PC-3 (cell line): ENCODE results near the gene TMEM263. TPM values are rescaled to one million over a fixed set of nuclear protein-coding genes. Genes with fewer than 3 reads are reported as not detected.

Source experiments
- ATAC-seq: fragments of 200-7000 bp; cut with Tn5 transposase; 2 replicates; pipeline ENCODE4 v1.9.1; 2020; ENCODE audit warnings: mild to moderate bottlenecking, moderate library complexity
- Bru-seq: library from RNA; stranded (reverse); fragments of 400-500 nt; gene quantifications from one replicate; lab custom pipeline; 2021; lab: Mats Ljungman, UMichigan
- BruChase-seq, 2 experiments: library from RNA; stranded (reverse); fragments of 400-500 nt; gene quantifications; one replicate each; lab custom pipeline; 2021; lab: Mats Ljungman, UMichigan
- BruUV-seq: library from RNA; stranded (reverse); fragments of 400-500 nt; replicated peaks from 2 replicates; lab custom pipeline; 2021; lab: Mats Ljungman, UMichigan
- CTCF ChIA-PET: fragments of 300-600 bp; sonication (Branson Sonifier 250); formaldehyde crosslinking; loops from one replicate; lab custom pipeline; 2022; ENCODE audit warnings: antibody characterized with exemption; lab: Charles Lee
- POLR2A ChIA-PET: fragments of 300-600 bp; sonication (Branson Sonifier 250); formaldehyde crosslinking; loops from one replicate; lab custom pipeline; 2022; ENCODE audit warnings: antibody characterized with exemption; ENCODE audit not compliant: unreplicated experiment; lab: Charles Lee
- DNase-seq: peaks from one replicate; pipeline ENCODE4 v3.0.0-alpha.2; 2015
- H2AFZ ChIP-seq: fragments of 300-600 bp; sonication (generic); 2 replicates; pipeline ENCODE4 v1.6.0; 2016; ENCODE audit warnings: antibody characterized with exemption, low read length
- H3F3A ChIP-seq: fragments of 300-600 bp; sonication (generic); one replicate; pipeline ENCODE4 v1.6.0; 2017; ENCODE audit warnings: antibody characterized with exemption, low read length, control low read depth, mild to moderate bottlenecking; ENCODE audit not compliant: unreplicated experiment
- H3K27ac ChIP-seq: fragments of 300-600 bp; sonication (generic); 2 replicates; pipeline ENCODE4 v1.5.1; 2016; ENCODE audit warnings: mild to moderate bottlenecking, low read length
- H3K27me3 ChIP-seq: fragments of 300-600 bp; sonication (generic); 2 replicates; pipeline ENCODE4 v1.6.1; 2016; ENCODE audit warnings: low read length, mixed read lengths
- H3K36me3 ChIP-seq: fragments of 300-600 bp; sonication (generic); 2 replicates; pipeline ENCODE4 v1.6.1; 2016; ENCODE audit warnings: low read depth, mixed run types, low read length, mixed read lengths
- H3K4me1 ChIP-seq: fragments of 300-600 bp; sonication (generic); 2 replicates; pipeline ENCODE4 v1.5.1; 2016; ENCODE audit warnings: low read length; ENCODE audit not compliant: insufficient read depth
- H3K4me2 ChIP-seq: fragments of 300-600 bp; sonication (generic); 2 replicates; pipeline ENCODE4 v1.6.0; 2016; ENCODE audit warnings: low read length
- H3K4me3 ChIP-seq: fragments of 300-600 bp; sonication (generic); 2 replicates; pipeline ENCODE4 v1.5.1; 2016; ENCODE audit warnings: mild to moderate bottlenecking, low read length, mixed read lengths
- H3K79me2 ChIP-seq: fragments of 300-600 bp; sonication (generic); 2 replicates; pipeline ENCODE4 v1.6.1; 2017; ENCODE audit warnings: low read length, mixed read lengths
- H3K9ac ChIP-seq: fragments of 300-600 bp; sonication (generic); 2 replicates; pipeline ENCODE4 v1.6.0; 2016; ENCODE audit warnings: mild to moderate bottlenecking, low read length
- H3K9me2 ChIP-seq: fragments of 300-600 bp; sonication (generic); replicated peaks from 2 replicates; pipeline ENCODE4 v1.6.1; 2016; ENCODE audit warnings: mixed run types, low read length, mixed read lengths
- H3K9me3 ChIP-seq: fragments of 300-600 bp; sonication (generic); 2 replicates; pipeline ENCODE4 v1.6.1; 2016; ENCODE audit warnings: low read length, mixed read lengths
- H4K20me1 ChIP-seq: fragments of 300-600 bp; sonication (generic); 2 replicates; pipeline ENCODE4 v1.6.1; 2016; ENCODE audit warnings: low read length, mixed read lengths
- EZH2 ChIP-seq: fragments of 300-600 bp; sonication (generic); IDR thresholded peaks from one replicate; pipeline ENCODE4 v1.6.1; 2017; ENCODE audit warnings: antibody characterized with exemption, mild to moderate bottlenecking, low read length; ENCODE audit not compliant: unreplicated experiment
- EZH2phosphoT487 ChIP-seq: fragments of 300-600 bp; sonication (generic); IDR thresholded peaks from 2 replicates; pipeline ENCODE4 v1.6.1; 2018; ENCODE audit warnings: mild to moderate bottlenecking, antibody characterized with exemption, low read length, borderline replicate concordance
- intact Hi-C: fragments of 100-400 bp; cut with micrococcal nuclease; formaldehyde crosslinking; loops from 2 replicates; pipeline ENCODE4 v1.9.0; 2023
- long read RNA-seq: library from polyadenylated mRNA; unstranded; transcript quantifications from one replicate; pipeline ENCODE4 v2.0.0, GENCODE V29; 2021; ENCODE audit not compliant: unreplicated experiment
- total RNA-seq: library from RNA; depleted of rRNA; stranded (reverse); fragments of >200 nt; gene quantifications from 2 replicates; pipeline ENCODE4 v1.2.3, GENCODE V29; 2014; rRNA removed
- TF ChIP-seq, protein P1 (sequence below): fragments of 300-600 bp; sonication (generic); conservative IDR thresholded peaks from 2 replicates; pipeline ENCODE4 v1.5.1; 2017; ENCODE audit warnings: antibody characterized with exemption, low read depth, mild to moderate bottlenecking, low read length

The TMEM263 gene
- total RNA-seq (42.7 and 59.7 TPM in 2 replicates), Bru-seq, nascent RNA (percentile 96 among the genes with signal in this experiment), BruChase-seq, experiment 1, labeled RNA remaining after a 6-hour chase (percentile 98 among the genes with signal in this experiment), BruChase-seq, experiment 2, labeled RNA remaining after a 2-hour chase (percentile 98 among the genes with signal in this experiment)
- long read RNA-seq, transcript TMEM263-203 (5 exons, 811 nt) = minor isoform, 17 of 297 reads
- long read RNA-seq, transcript TMEM263-206 (5 exons, 925 nt) = minor isoform, 14 of 297 reads
- long read RNA-seq, transcript TMEM263-201 (4 exons, 3,362 nt) = major isoform, 163 of 297 reads
- long read RNA-seq, transcript TMEM263-204 (3 exons, 3,349 nt) = minor isoform, 66 of 297 reads
- long read RNA-seq, partial matches to known transcripts = 11 of 297 reads
- long read RNA-seq, other reads (novel, unspliced or antisense) = 20 of 297 reads

DNA sequence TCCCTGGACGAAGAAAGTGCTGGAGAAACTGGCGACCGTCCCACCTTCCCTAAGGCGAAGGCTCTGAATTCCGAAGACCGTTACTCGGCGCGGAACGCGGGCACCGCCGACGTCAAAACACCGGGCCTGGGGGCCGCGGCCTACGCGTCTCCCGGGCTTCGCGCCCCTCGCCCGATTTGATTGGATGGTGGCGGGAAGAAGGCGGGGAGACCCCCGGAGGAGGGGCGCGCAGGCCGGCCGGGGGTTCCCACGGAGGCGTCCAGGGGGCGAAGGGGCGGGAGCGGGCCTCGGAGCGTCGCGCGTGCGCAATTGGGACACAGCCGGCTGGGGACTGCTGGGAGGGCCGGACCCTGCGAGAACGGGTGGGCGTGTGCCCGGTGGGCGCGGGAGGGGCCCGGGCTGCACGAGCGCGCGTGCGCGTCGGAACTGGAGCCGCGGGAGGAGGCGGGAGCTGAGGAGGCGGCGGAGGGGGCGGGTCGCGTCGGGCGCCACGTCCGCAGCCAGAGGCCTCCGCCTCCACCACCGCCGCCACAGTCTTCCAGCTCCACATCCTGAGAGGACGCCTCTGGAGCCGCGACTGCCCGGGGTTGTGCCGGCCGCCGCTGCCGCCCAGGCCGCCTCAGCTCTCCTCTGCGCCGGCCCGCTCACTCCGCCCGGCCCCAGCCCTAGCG lies at the start of gene TMEM263:
TSS of gene TMEM263 (plus strand) at position 531 of the 671 bp plus-strand sequence. CDS start 11,210 bp downstream, outside the sequence.
- Histone ChIP-seq H3K27me3 (no peaks in the 10 kb centered on the region), H3K4me3 (peak within 1 kb of the TSS; percentile 80), H3K27ac (peak within 1 kb of the TSS; percentile 32), H3K9me3 (no peaks in the 10 kb centered on the region), H3K4me2 (peak within 1 kb of the TSS; percentile 79), H3K36me3 (no peaks in the 10 kb centered on the region), H4K20me1 (peaks cover 6% of the 10 kb centered on the region; the same call in 1 of the 2 replicates), H3K4me1 (peaks cover 20% of the 10 kb centered on the region), H3K9ac (peak within 1 kb of the TSS; percentile 82), H3K79me2 (peaks cover 39% of the 10 kb centered on the region), H2AFZ (peak within 1 kb of the TSS; percentile 98), H3F3A (peaks cover 5% of the 10 kb centered on the region), H3K9me2 (no peaks in the 10 kb centered on the region)
- DNase-seq = peak; percentile 94
- intact Hi-C loops = loop anchor here (1.0 to 5.0 kb wide), 5 partner anchors 31 to 658 kb away; partner anchors contain the start of genes MTERF2 and RIC8B
- POLR2A ChIA-PET = interaction anchor here (1.5 kb wide), 1 partner anchor 32 kb away, joined by 5 read pairs; the partner anchor contains the start of gene MTERF2
- no TSS peak for BruUV-seq
- no peak for TF ChIP-seq EZH2
- TF ChIP-seq, protein P1, sequence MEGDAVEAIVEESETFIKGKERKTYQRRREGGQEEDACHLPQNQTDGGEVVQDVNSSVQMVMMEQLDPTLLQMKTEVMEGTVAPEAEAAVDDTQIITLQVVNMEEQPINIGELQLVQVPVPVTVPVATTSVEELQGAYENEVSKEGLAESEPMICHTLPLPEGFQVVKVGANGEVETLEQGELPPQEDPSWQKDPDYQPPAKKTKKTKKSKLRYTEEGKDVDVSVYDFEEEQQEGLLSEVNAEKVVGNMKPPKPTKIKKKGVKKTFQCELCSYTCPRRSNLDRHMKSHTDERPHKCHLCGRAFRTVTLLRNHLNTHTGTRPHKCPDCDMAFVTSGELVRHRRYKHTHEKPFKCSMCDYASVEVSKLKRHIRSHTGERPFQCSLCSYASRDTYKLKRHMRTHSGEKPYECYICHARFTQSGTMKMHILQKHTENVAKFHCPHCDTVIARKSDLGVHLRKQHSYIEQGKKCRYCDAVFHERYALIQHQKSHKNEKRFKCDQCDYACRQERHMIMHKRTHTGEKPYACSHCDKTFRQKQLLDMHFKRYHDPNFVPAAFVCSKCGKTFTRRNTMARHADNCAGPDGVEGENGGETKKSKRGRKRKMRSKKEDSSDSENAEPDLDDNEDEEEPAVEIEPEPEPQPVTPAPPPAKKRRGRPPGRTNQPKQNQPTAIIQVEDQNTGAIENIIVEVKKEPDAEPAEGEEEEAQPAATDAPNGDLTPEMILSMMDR = 0 out of 2 replicates have a peak, but pooled peaks have one; percentile 23
- ATAC-seq = peak; percentile 77
- CTCF ChIA-PET = interaction anchor here (0.7 kb wide), 1 partner anchor 17 kb away, joined by 3 read pairs; no protein-coding TSS in a partner anchor

DNA sequence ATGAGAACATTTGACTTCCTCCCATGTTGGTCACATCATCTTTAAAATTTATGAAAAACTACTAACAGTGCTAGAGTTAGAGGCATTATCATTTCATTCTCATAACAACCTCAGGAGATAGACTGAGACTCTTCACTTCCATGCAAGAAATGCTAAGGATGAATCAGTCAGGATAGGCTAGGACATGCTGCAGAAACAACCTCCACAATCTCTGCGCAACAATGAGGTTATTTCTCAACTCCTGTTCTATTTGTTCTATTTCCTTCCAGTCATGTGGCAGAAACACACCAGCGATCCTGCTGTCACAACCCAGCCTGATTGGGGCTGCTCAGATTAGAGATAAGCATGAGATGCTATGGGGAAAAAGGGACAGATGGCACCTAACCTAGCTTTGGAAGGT lies 49.0 kb upstream of the TMEM263 start:
- Histone ChIP-seq H3K9me2 (no peaks in the 10 kb centered on the region), H3K27ac (no peak overlapping the region), H3K9ac (no peak overlapping the region), H3K4me3 (no peak overlapping the region), H3K4me2 (no peak overlapping the region), H3F3A (no peaks in the 10 kb centered on the region), H4K20me1 (no peaks in the 10 kb centered on the region), H3K4me1 (0 out of 2 replicates have a peak, but pooled peaks cover 3% of the 10 kb centered on the region), H3K9me3 (no peaks in the 10 kb centered on the region), H3K79me2 (no peaks in the 10 kb centered on the region), H3K36me3 (no peaks in the 10 kb centered on the region), H3K27me3 (no peaks in the 10 kb centered on the region), H2AFZ (no peak overlapping the region)
- ATAC-seq (no peak), DNase-seq (no peak)
- BruUV-seq = no TSS peak
- intact Hi-C loops = no loop called here
- TF ChIP-seq, protein P1 = no peak
- TF ChIP-seq EZH2phosphoT487 = no peak
- TF ChIP-seq EZH2 = no peak
- POLR2A ChIA-PET = no interaction called here
- CTCF ChIA-PET = no interaction called here
